HG02623 (cell line): ENCODE data around the gene GDPD5.
"Not testable (repeated sequence)": the region's sequence is repeated elsewhere in the genome, so short reads cannot be mapped to it uniquely, and the experiment has no call there.

Experiments
- ATAC-seq: cut with Tn5 transposase; IDR thresholded peaks from one replicate; pipeline ENCODE4 v1.9.1; 2021; ENCODE audit warnings: moderate library complexity; ENCODE audit not compliant: unreplicated experiment

Gene GDPD5

DNA sequence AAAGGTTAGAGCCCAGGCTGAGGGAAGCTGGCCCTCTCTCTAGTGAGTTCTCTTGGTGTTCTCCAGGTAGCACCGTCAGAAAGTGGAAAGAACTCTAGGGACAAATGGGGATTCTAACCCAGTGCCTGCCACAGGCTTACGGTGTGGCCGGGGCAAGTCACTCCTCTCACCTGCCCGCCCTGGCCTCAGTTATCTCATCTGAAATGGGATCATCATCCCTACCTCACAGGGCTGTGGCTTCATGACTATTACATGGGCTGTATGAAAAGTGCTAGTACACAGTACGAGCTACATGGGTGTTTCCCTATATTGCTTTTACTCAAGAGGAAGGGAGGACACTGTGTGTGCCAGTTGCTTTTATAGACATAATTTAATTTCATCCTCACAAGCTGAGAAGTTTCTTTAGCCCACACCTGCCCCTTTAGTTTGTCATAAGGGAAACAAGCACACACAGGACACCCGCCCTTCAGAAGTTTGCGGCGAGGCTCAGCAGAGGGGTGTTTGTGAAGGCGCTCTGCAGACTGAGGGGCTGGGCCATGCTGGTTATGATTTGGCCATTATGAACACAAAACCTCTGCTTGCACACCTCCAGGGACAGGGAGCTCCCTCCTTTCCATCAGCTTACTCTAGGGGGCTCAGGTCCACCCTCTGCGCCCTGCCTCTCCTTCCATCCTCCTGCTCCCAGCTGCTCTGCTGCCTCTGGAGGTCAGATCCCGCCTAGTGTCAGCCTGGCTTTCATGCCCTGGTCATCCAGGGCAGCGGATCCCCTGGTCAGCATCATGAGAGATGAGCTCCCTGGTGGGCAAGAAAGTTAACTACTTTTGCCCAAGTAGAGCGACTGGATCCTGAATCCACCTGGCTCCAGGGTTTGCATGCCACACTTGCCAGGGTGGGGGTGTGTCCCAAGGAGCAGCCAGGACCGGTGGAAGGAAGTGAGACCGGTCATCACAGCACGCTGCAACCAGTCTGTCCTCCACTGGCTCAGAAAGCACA is 93.9 kb downstream of the GDPD5 start:
- ATAC-seq, result no peak

GRCh38 chr11:75430714-75431532 is 94.8 kb downstream of the GDPD5 start:
- no peak for ATAC-seq

DNA sequence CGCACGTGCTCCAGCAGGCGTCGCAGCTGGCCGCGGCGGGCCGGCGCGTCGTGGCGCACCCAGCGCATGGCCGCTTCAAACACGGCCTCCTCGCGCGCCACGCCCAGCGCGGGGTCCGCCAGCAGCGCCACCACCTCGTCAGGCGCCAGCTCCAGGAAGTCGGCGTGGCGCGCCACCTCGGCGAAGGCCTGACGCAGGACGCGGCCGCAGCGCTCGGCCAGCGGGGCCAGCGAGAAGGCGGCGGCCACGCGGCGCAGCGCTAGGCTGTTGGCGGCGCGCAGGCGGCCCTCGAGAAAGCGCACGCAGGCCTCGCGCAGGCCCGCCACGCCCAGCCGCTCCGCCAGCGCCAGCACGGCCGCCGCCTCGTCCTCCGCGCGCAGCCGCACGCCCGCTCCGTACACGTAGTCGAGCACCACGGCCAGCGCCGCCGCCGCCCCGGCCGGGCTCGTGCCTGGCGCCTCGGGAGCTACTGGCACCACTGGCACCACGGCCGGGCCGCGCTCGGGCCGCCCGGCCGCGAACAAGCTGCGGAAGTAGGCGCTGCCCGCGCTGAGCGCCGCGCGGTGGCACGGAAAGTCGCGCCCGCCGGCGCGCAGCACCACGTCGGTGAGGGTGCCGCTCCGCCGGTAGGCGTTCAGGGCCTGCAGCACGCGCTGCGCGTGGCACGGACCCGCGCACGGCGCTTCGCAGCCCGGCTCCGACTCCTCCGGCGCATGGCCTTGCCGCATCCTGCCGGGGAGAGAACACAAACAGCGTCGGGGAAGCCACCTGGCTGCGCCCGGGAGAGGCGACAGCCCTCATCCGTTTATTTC is 95.6 kb downstream of the GDPD5 start:
- no peak for ATAC-seq

- ATAC-seq, result no peak
These were observed 96.2 kb downstream of the GDPD5 start for GRCh38 chr11:75429641-75429901.

DNA sequence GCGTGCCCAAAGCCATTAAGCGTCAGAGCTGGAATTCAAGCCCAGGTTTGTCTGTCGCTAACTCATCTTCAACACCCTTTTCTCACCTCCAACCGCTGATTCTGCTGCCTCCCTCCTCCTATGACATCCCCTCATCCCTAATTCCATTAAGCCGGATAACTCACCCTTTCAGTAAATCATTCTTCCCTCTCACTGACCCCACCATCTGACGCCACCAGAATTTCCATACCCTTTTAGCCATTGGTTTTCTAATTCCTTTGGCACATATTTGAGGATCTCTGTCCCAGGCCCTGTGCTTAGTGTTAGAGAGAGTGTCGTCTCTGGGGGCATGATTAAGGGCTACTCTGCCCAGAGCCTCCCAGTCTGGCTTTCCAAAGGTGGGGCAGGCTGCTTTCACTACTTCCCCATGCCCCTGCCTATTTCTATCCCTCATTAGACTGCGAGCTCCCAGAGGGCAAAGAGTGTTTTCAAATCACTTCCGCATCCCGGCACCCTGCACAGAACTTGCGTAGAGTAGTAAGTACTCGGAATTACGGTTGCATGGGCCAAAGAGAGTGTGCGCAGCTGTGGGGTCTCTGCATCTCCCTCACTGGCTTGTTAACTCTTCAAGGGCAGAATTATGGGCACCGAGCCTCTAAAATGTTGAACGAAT is 96.6 kb downstream of the GDPD5 start:
- no peak for ATAC-seq

DNA sequence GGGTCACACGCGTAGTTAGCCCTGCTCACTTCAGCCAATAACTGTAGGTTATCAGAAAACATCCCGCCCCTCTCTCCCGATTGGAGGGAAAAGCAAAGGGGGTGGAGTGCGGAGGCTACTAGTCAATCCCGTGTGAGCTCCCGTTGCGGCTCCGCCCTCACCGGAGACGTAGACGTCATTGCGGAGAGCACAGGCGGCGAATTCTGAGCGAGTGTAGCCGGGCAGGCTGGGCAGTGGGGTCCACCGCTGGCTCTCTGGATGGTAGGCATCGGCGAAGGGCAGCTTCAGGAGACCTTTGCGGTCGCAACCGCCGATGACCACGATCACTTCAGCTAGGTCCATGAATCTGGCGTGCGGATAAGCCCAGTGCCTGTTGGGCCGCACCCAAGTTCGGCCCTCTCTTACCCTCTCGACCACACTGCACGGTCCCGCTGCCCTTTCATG is 97.4 kb downstream of the GDPD5 start:
- ATAC-seq, result peak; percentile 77

GRCh38 chr11:75427181-75427580 is 98.6 kb downstream of the GDPD5 start:
- ATAC-seq, result no peak

- ATAC-seq, result no peak
These were observed 99.0 kb downstream of the GDPD5 start for GRCh38 chr11:75426720-75427086.

DNA sequence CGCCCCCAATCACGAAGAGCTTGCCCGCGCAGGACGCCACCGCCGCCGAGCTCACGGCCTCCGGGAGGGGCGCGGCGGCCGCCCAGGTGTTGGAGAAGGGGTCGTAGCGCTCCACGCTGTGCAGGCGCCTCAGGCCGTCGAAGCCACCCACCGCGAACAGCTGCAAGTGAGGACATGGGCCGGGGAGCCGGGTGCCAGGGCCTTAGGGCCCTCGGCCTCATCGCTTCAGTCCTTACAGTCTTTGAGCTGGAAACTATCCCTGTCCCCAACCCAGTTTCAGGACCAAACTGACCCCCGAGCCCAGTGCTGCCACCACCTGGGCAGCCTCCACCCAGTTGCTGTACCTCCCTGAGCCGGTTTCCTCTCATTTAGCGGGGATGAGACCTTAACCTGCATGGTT is 100.3 kb downstream of the GDPD5 start:
- no peak for ATAC-seq

DNA sequence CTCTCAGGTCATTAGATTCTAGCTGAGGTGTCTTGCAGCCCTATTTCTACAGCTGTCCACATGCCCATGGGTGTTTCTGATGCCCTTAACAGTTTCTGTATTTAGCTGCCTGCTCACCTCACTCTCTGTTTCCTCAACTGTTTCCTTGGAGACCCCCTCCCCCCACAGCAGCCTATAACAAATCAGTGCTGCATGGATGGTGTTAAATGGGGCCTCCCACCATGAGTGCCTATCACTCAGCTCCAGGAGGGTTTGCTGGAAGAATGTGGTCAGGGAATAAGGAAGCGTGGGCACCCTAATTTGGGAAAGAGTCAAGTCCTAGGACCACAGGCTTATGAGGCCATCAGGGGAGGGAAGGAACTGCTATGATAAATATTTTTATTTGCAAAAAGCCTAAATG is 101.3 kb downstream of the GDPD5 start:
- ATAC-seq, result no peak

GRCh38 chr11:75423721-75424120 is 102.0 kb downstream of the GDPD5 start:
- ATAC-seq, result no peak

DNA sequence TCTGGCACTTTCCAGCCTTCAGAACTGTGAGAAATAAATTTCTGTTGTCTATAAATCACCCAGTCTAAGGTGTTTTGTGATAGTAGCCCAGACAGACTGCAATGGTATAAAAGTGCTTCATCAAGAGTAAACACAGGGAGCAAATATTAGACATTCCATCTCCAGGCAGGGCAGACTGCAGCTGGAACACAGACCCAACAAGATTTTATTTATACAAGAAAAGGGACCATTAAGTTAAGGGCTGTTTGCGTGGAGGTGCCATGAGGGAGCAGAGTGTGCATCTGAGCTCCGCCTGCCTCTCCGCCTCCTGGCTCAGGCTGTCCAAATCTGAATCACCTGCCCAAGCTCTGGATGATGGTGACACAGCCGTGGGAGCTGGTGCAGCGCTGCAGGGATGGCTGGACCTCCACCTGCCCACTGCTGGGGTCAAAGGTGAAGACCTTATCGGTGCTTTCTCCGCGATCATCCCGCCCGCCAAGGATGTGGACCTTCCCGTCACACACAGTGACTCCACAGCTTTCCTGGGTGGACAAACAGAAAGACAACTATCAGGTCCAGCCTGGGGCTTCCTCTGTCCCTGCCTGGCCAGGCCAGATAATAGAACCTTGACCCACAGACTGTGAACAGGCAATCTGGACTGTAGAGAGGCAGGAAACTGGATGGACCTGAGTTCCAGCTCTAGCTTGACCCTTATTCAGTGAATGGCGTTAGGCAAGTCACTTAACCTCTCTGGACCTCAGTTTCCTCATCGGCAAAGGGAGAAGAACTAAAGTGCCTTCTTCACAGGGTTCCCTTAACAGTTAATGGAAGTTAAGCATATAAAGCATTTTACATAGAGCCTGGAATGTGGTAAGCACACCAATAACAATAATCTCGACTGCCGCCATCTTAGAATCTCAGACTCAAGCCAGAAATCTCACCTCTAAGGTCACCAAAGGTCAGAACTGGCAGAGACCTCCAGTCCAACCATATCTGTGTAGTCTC is 103.2 kb downstream of the GDPD5 start:
- ATAC-seq, result no peak

DNA sequence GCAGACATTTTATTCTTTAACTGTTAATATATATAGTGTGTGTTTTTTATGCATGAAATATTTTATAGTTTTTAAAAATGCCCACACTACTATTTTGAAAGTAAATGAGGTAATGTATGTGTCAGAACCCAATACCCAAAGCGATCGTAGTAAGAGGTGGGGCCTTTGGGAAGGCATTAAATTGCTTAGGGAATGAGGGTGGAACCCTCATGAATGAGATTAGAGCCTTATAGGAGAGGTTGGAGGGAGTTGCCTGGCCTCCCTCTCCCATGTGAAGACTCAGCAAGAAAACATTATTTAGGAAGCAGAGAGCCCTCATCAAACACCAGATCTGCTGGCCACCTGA is 103.9 kb downstream of the GDPD5 start:
- ATAC-seq, result no peak

- ATAC-seq, result no peak
These were observed 104.6 kb downstream of the GDPD5 start for GRCh38 chr11:75421035-75421602.

DNA sequence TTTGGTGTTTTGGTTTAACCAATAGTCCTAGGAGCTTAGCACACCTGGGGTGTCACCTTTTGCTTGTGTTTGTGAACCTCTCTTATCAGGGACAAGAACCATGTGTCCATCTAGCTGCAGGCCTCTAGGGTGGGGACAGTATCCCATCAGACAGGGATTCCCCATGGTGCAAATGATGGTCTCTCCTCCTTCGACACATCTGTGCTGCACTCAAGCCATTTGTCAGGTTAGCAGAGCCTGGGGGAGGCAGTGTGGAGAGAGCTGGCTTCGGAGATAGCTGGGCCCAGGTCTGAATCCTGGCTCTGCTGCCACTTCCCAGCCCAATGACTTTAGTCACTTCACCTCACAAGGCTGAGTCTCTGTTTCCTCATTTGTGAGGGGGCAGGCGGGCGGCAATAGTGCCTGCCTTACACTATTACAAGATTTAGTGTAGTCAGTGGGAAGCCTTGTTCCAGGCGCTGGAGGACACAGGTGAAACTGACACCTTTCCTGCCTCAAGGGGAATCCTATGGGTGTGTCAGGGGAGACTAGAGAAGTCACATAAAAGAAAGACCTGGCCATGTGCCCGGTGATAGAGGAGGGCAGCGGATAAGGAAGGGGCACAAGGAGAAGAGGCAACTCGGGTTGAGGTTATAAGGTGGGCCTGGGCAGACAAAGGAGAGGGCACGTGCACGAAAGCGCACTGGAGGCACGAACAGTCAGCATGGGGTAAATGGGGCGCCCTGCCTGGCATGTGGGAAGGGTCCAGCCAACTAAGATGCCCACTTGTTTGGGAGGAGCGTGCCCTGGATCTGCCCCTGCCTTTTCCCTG is 105.3 kb downstream of the GDPD5 start:
- ATAC-seq, result no peak

DNA sequence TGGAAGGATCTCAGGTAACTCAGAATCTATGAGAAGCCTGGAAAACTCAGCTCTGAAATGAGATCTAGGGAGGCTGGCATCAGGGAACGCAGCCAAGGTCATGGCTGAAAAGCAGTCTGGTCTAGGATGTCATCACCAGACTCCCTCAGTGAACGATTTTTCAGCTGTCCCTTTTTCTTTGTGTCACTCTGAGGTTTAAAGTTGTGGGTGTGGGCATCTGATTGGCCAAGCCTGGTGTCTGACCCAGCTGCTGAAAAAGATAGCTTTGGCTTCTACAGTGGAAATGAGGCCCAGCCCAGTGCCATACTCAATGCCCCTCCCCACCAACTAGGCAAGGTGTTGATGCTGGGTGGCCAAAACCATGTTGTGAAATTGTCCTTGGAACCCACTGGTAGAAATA is 111.9 kb downstream of the GDPD5 start:
- no peak for ATAC-seq

- not testable (repeated sequence) for ATAC-seq
These were observed 112.6 kb downstream of the GDPD5 start for GRCh38 chr11:75413146-75413545.

DNA sequence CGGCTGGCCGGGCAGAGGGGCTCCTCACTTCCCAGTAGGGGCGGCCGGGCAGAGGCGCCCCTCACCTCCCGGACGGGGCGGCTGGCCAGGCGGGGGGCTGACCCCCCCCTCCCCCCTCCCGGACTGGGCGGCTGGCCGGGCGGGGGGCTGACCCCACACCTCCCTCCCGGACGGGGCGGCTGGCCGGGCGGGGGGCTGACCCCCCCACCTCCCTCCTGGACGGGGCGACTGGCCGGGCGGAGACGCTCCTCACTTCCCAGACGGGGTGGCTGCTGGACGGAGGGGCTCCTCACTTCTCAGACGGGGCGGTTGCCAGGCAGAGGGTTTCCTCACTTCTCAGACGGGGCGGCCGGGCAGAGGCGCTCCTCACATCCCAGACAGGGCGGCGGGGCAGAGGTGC is 115.8 kb downstream of the GDPD5 start:
- not testable (repeated sequence) for ATAC-seq

DNA sequence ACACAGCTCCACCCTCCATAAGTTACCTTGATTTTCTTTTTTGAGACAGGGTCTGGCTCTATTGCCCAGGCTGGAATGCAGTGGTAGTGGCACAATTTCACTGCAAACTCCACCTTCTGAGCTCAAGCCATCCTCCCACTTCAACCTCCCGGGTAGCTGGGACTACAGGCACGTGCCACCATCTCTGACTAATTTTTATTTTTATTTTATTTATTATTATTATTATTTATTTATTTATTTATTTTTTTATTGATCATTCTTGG is 116.9 kb downstream of the GDPD5 start:
- no peak for ATAC-seq
